Trophoblast cell (in vitro differentiated cells and primary cell): ENCODE data around the gene ADCY5.

Source experiments
- DNase-seq, 2 donors: peaks; one replicate each; pipeline ENCODE4 v3.0.0-alpha.2; 2016
- H2AFZ ChIP-seq: 2 replicates; pipeline ENCODE4 v1.6.1; 2013; ENCODE audit warnings: low read length, moderate library complexity, mild to moderate bottlenecking; ENCODE audit not compliant: insufficient read depth, poor library complexity
- H2AK5ac ChIP-seq: 2 replicates; pipeline ENCODE4 v1.6.1; 2013; ENCODE audit warnings: mild to moderate bottlenecking, low read length
- H2BK120ac ChIP-seq: 2 replicates; pipeline ENCODE4 v1.6.1; 2013; ENCODE audit warnings: low read length, mild to moderate bottlenecking, moderate library complexity; ENCODE audit not compliant: insufficient read depth, poor library complexity
- H2BK12ac ChIP-seq: 2 replicates; pipeline ENCODE4 v1.6.1; 2013; ENCODE audit warnings: mild to moderate bottlenecking, low read length, moderate library complexity
- H2BK5ac ChIP-seq: 2 replicates; pipeline ENCODE4 v1.6.1; 2013; ENCODE audit warnings: low read length, low read depth, moderate library complexity, mild to moderate bottlenecking; ENCODE audit not compliant: poor library complexity
- H3K14ac ChIP-seq: 2 replicates; pipeline ENCODE4 v1.6.1; 2013; ENCODE audit warnings: mild to moderate bottlenecking, low read length
- H3K18ac ChIP-seq: 2 replicates; pipeline ENCODE4 v1.6.1; 2013; ENCODE audit warnings: mild to moderate bottlenecking, low read length
- H3K23ac ChIP-seq: 2 replicates; pipeline ENCODE4 v1.6.1; 2013; ENCODE audit warnings: low read length
- H3K27ac ChIP-seq: 2 replicates; pipeline ENCODE4 v1.5.1; 2013; ENCODE audit warnings: low read depth, mild to moderate bottlenecking, inconsistent platforms, low read length, moderate library complexity
- H3K27me3 ChIP-seq: 2 replicates; pipeline ENCODE4 v1.6.1; 2013; ENCODE audit warnings: inconsistent platforms, mild to moderate bottlenecking, low read length, moderate library complexity; ENCODE audit not compliant: insufficient read depth
- H3K36me3 ChIP-seq, 2 experiments: 1 replicate in 1 of 2; 2 replicates in 1 of 2; pipeline ENCODE4 v1.6.1; 2013; ENCODE audit warnings: low read length in 2 of 2, mild to moderate bottlenecking in 2 of 2, moderate library complexity in 1 of 2; ENCODE audit not compliant: insufficient read depth in 2 of 2, control insufficient read depth in 1 of 2
- H3K4ac ChIP-seq: 2 replicates; pipeline ENCODE4 v1.6.1; 2013; ENCODE audit warnings: low read depth, mild to moderate bottlenecking, low read length, moderate library complexity
- H3K4me1 ChIP-seq, 2 experiments: 1 replicate in 1 of 2; 2 replicates in 1 of 2; pipeline ENCODE4 v1.6.1; 2013; ENCODE audit warnings: low read length in 2 of 2, mild to moderate bottlenecking in 2 of 2, moderate library complexity in 1 of 2; ENCODE audit not compliant: insufficient read depth in 2 of 2, control insufficient read depth in 1 of 2
- H3K4me2 ChIP-seq: 2 replicates; pipeline ENCODE4 v1.6.1; 2013; ENCODE audit warnings: inconsistent platforms, mild to moderate bottlenecking, low read length, moderate library complexity
- H3K4me3 ChIP-seq: 2 replicates; pipeline ENCODE4 v1.5.1; 2013; ENCODE audit warnings: mild to moderate bottlenecking, low read depth, low read length, inconsistent platforms
- H3K79me1 ChIP-seq: one replicate; pipeline ENCODE4 v1.6.1; 2013; ENCODE audit warnings: low read length
- H3K79me2 ChIP-seq: 2 replicates; pipeline ENCODE4 v1.6.1; 2013; ENCODE audit warnings: low read length, mild to moderate bottlenecking; ENCODE audit not compliant: control insufficient read depth, insufficient read depth, poor library complexity
- H3K9ac ChIP-seq: 2 replicates; pipeline ENCODE4 v1.6.1; 2013; ENCODE audit warnings: mild to moderate bottlenecking, low read length
- H3K9me3 ChIP-seq: 2 replicates; pipeline ENCODE4 v1.6.1; 2013; ENCODE audit warnings: low read depth, mild to moderate bottlenecking, control low read depth, inconsistent platforms, low read length; ENCODE audit not compliant: insufficient read depth
- H4K12ac ChIP-seq: 2 replicates; pipeline ENCODE4 v1.6.1; 2013; ENCODE audit warnings: low read depth, mild to moderate bottlenecking, low read length, moderate library complexity
- H4K8ac ChIP-seq: 2 replicates; pipeline ENCODE4 v1.6.1; 2013; ENCODE audit warnings: low read depth, mild to moderate bottlenecking, low read length, moderate library complexity
- H4K91ac ChIP-seq: one replicate; pipeline ENCODE4 v1.6.1; 2013; ENCODE audit warnings: low read depth, mild to moderate bottlenecking, low read length, moderate library complexity
- WGBS: extraction: QIAGEN DNeasy Blood & Tissue Kit; methylation state at CpG from one replicate; pipeline ENCODE4 v1.1.7; 2013; ENCODE audit warnings: missing lambda C conversion rate; ENCODE audit not compliant: insufficient read length, insufficient coverage; ENCODE audit errors: extremely low coverage; 5-methylcytosine and 5-hydroxymethylcytosine counted together

Gene ADCY5

GRCh38 chr3:123348471-123349200 lies 100.3 kb downstream of the ADCY5 start:
- no peak overlapping the region for H2AFZ ChIP-seq
- no peak overlapping the region for H3K4ac ChIP-seq
- H3K23ac ChIP-seq = no peak overlapping the region
- peaks cover 23 to 24% of the 10 kb centered on the region in 2 experiments for H3K4me1 ChIP-seq
- no peak overlapping the region for H3K9ac ChIP-seq
- 100% methylated on average over 1 of the region's 12 CpGs for WGBS
- no peak overlapping the region for H3K27ac ChIP-seq
- no peak overlapping the region for H2BK5ac ChIP-seq
- H3K79me2 ChIP-seq = no peaks in the 10 kb centered on the region
- no peak overlapping the region for H4K12ac ChIP-seq
- no peak overlapping the region for H2AK5ac ChIP-seq
- H3K27me3 ChIP-seq = no peaks in the 10 kb centered on the region
- H2BK12ac ChIP-seq = no peak overlapping the region
- no peak overlapping the region for H4K8ac ChIP-seq
- peaks cover 2% of the 10 kb centered on the region for H3K9me3 ChIP-seq
- no peak overlapping the region for H4K91ac ChIP-seq
- H3K14ac ChIP-seq = no peak overlapping the region
- no peak overlapping the region for H3K18ac ChIP-seq
- DNase-seq = no peak
- no peak overlapping the region for H2BK120ac ChIP-seq
- H3K36me3 ChIP-seq = no peaks in the 10 kb centered on the region
- no peaks in the 10 kb centered on the region for H3K79me1 ChIP-seq
- no peak overlapping the region for H3K4me2 ChIP-seq
- no peak overlapping the region for H3K4me3 ChIP-seq

DNA sequence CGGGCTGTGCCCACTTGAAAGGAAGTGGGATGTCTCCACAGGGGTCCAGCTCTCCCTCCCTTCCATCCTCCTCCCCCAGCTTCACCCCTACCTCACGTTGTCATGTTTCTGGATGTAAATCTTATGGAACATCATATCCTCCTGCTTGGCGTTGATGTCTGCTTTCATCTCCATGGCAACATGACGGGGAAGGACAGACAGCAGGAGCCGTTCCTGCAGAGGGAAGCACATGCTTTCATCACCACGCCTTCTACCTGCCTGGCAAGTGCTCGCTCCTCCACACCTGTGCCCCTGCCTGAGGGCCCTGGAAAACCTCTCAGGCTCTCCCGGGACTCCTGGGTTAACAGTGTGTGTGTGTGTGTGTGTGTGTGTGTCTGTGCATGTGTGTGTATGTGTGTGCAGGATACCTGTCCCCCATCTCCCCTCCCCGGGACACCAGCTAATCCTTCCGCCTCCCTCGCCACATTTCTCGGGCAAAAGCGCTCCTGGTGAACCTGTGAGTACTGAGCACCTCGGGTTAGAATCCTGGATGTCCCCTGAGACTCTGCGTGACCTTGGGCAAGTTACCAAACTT lies 101.1 kb downstream of the ADCY5 start:
- Histone ChIP-seq H2BK120ac (no peak overlapping the region), H3K9me3 (peaks cover 2% of the 10 kb centered on the region), H3K4me1 (peaks cover 26 to 27% of the 10 kb centered on the region in 2 experiments), H3K4ac (no peak overlapping the region), H2AFZ (no peak overlapping the region), H2AK5ac (no peak overlapping the region), H2BK12ac (no peak overlapping the region), H3K4me3 (no peak overlapping the region), H3K18ac (no peak overlapping the region), H3K9ac (no peak overlapping the region), H3K27ac (no peak overlapping the region), H3K23ac (no peak overlapping the region), H4K12ac (no peak overlapping the region), H4K91ac (no peak overlapping the region), H4K8ac (no peak overlapping the region), H3K14ac (no peak overlapping the region), H2BK5ac (no peak overlapping the region), H3K79me2 (no peaks in the 10 kb centered on the region), H3K4me2 (no peak overlapping the region), H3K36me3 (no peaks in the 10 kb centered on the region), H3K79me1 (no peaks in the 10 kb centered on the region), H3K27me3 (no peaks in the 10 kb centered on the region)
- DNase-seq = no peak
- WGBS = no CpG with 5 or more reads among the region's 15 CpGs

DNA sequence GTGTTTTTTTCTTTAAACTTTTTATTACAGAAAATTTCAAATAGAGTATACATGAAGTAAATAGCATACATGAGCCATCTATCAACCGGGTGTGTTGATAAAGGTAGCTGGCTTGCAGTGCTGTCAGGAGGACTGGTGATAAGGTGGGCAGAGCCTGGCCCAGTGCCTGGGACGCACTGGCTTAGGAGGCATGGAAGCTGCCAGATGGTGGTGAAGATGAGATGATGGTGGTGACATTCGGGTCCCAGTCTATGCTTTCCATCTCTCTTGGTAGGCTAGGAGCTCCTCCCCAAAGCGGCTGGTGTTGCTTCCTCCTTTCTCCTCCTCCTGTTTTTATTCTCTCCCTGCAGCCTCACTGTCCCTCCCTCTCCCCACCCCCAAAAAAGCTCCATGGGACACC lies 101.7 kb downstream of the ADCY5 start:
- Histone ChIP-seq H3K14ac (no peak overlapping the region), H2BK12ac (no peak overlapping the region), H4K91ac (no peak overlapping the region), H3K36me3 (no peaks in the 10 kb centered on the region), H3K18ac (no peak overlapping the region), H3K79me2 (no peaks in the 10 kb centered on the region), H3K27me3 (no peaks in the 10 kb centered on the region), H3K4me3 (no peak overlapping the region), H2BK120ac (no peak overlapping the region), H3K4ac (no peak overlapping the region), H3K4me1 (peaks cover 26 to 27% of the 10 kb centered on the region in 2 experiments), H2AK5ac (no peak overlapping the region), H2AFZ (no peak overlapping the region), H2BK5ac (no peak overlapping the region), H3K9ac (no peak overlapping the region), H3K23ac (no peak overlapping the region), H3K27ac (no peak overlapping the region), H4K8ac (no peak overlapping the region), H4K12ac (no peak overlapping the region), H3K79me1 (no peaks in the 10 kb centered on the region), H3K4me2 (no peak overlapping the region), H3K9me3 (peaks cover 2% of the 10 kb centered on the region)
- no CpG with 5 or more reads among the region's 4 CpGs for WGBS
- no peak for DNase-seq

DNA sequence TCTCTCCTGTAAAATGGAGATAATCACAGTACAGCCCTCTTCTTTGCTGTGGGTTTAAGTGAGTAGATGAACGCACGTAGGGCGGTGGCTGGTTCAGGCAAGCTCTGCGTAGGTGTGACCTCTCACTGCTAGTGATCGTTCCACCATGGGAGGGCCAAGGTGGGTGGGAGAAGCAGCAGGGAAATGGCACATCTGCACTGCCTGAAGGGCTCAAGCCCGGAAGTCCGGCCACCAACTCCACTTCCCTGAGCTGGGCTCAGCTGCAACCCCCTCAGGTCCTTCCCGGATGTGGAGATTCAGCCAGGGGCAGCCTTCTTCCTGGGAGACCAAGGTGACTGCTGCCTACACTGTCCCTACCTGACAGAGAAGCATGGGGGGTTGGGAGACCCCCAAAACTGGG lies 102.9 kb downstream of the ADCY5 start:
- Histone ChIP-seq H3K4me2 (no peak overlapping the region), H3K18ac (no peak overlapping the region), H4K91ac (peak overlapping the region; percentile 11), H3K4ac (no peak overlapping the region), H3K4me3 (no peak overlapping the region), H2AK5ac (peak overlapping the region; percentile 11), H3K9me3 (peaks cover 2% of the 10 kb centered on the region), H3K9ac (no peak overlapping the region), H3K27ac (no peak overlapping the region), H2AFZ (no peak overlapping the region), H4K12ac (no peak overlapping the region), H2BK120ac (no peak overlapping the region), H3K4me1 (peaks cover 22 to 27% of the 10 kb centered on the region in 2 experiments), H2BK5ac (no peak overlapping the region), H3K14ac (no peak overlapping the region), H3K27me3 (no peaks in the 10 kb centered on the region), H2BK12ac (no peak overlapping the region), H3K23ac (no peak overlapping the region), H3K36me3 (no peaks in the 10 kb centered on the region), H4K8ac (no peak overlapping the region), H3K79me2 (no peaks in the 10 kb centered on the region), H3K79me1 (no peaks in the 10 kb centered on the region)
- DNase-seq = peak in 1 of 2 donors; percentile 4
- WGBS = no CpG with 5 or more reads among the region's 8 CpGs
